Measurements from ENCODE around the gene MYBPH.

GRCh38 chr1:203126866-203127665 is 48.6 kb downstream of the MYBPH start:
- no peak for TF ChIP-seq CTCF (IDR thresholded peaks at IDR 0.05 in 8 of 11, conservative IDR thresholded peaks at IDR 0.05 in 3 of 11)
- no peak for TF ChIP-seq POLR2A (IDR thresholded peaks at IDR 0.05)
- TF ChIP-seq POLR2AphosphoS5 (IDR thresholded peaks at IDR 0.05): no peak
